Testis (tissue), 3 donors: Measurements from ENCODE around the gene PNKP. TPM values are rescaled to one million over a fixed set of nuclear protein-coding genes. Genes with fewer than 3 reads are reported as not detected.

Experiments
- DNase-seq: peaks from one replicate; pipeline ENCODE4 v3.0.0-alpha.2; 2019
- H3K27ac ChIP-seq, 2 donors: fragments of 200-600 bp; sonication (generic); one replicate each; pipeline ENCODE4 v1.5.1; 2019
- H3K27me3 ChIP-seq: fragments of 200-600 bp; sonication (generic); one replicate; pipeline ENCODE4 v1.5.1; 2019
- H3K36me3 ChIP-seq: fragments of 200-600 bp; sonication (generic); one replicate; pipeline ENCODE4 v1.5.1; 2017; ENCODE audit warnings: low read depth; ENCODE audit errors: missing control alignments
- H3K4me1 ChIP-seq: fragments of 200-600 bp; sonication (generic); one replicate; pipeline ENCODE4 v1.5.1; 2019
- H3K4me3 ChIP-seq, 2 donors: fragments of 200-600 bp; sonication (generic); one replicate each; pipeline ENCODE4 v1.5.1; 2017 to 2019
- H3K9me3 ChIP-seq: fragments of 200-600 bp; sonication (generic); one replicate; pipeline ENCODE4 v1.5.1; 2017
- POLR2A ChIP-seq: fragments of 450-650 bp; IDR thresholded peaks from one replicate; pipeline ENCODE4 v1.6.1; 2017; ENCODE audit warnings: antibody characterized with exemption, mild to moderate bottlenecking, moderate library complexity
- WGBS, 2 donors: methylation state at CpG; one replicate each; pipeline ENCODE4 v1.1.5; 2018; 5-methylcytosine and 5-hydroxymethylcytosine counted together
- intact Hi-C: fragments of 100-400 bp; cut with DNase I; formaldehyde crosslinking; loops from one replicate; pipeline ENCODE4 v1.15.1; 2023; ENCODE audit warnings: low total_unique reads
- polyA plus RNA-seq: library from polyadenylated mRNA; stranded (reverse); fragments of 350-450 nt; fragmentation: Illumina TruSeq; extraction: RNeasy Lipid Tissue Mini Kit (QIAGEN cat#74804); gene quantifications from one replicate; pipeline ENCODE4 v1.2.3, GENCODE V29; 2014; ENCODE audit warnings: low read depth, low replicate concordance; ENCODE audit not compliant: insufficient read depth
- total RNA-seq, 2 donors: library from RNA; depleted of rRNA; stranded (reverse); fragments of >200 nt; gene quantifications; one replicate each; pipeline ENCODE4 v1.2.3, GENCODE V29; 2016
- TF ChIP-seq, protein P1 (sequence below), 3 experiments: fragments of 450-650 bp in 2 of 3; fragments of 200-600 bp in 1 of 3; sonication (generic) in 1 of 3; IDR thresholded peaks; one replicate each; pipeline ENCODE4 v1.5.1; 2016 to 2019; ENCODE audit warnings: antibody characterized with exemption in 3 of 3, mild to moderate bottlenecking in 2 of 3, moderate library complexity in 1 of 3

The PNKP gene
- total and polyA plus RNA-seq, 3 donors from 2014 or later: 45.5 to 125 (median 110) TPM

DNA sequence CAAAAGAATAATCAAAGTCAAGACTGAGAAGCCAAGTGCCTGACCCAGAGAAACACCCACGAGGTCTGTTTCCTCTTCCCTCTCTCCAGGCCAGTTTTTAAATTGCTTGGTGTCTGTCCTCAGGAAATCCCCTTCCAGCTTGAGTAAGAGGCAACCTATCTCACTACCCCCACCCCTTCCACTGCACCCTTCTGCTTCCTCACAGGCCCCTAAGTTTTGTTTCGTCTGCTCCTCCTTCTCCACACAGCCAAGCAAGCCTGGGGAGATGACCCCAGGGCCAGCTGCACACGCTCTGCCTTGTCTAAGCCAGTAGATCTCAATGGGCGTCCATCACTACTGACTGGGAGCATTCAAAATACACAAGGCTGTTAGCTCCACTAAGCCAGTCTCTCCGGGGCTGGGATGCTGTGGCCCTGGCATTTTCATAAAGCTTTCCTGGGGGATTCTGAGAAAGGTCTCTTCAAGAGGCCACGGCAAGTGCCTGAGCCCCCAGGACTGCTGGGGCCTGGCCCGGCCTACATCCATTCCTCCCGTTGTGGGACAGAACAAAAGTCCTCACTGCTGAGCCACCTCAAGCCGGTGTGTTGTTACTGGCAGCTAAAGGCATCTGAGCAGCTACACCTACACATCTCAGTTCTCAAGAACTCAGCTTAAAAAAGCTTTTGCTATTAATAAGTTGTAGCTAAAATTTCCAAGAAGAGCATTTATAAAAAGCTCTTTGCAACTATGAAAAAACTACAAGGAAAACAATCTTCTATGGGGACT is 44.2 kb upstream of the PNKP start:
- Histone ChIP-seq H3K9me3 (no peaks in the 10 kb centered on the region), H3K4me3 (no peak overlapping the region), H3K36me3 (no peaks in the 10 kb centered on the region), H3K4me1 (peaks cover 30% of the 10 kb centered on the region), H3K27me3 (no peaks in the 10 kb centered on the region), H3K27ac (peak overlapping the region in 1 of 2 donors; percentile 44)
- 51 to 63% methylated on average over 9 of the region's 9 CpGs for WGBS, 2 donors
- intact Hi-C loops: no loop called here
- no peak for TF ChIP-seq POLR2A
- TF ChIP-seq, protein P1, sequence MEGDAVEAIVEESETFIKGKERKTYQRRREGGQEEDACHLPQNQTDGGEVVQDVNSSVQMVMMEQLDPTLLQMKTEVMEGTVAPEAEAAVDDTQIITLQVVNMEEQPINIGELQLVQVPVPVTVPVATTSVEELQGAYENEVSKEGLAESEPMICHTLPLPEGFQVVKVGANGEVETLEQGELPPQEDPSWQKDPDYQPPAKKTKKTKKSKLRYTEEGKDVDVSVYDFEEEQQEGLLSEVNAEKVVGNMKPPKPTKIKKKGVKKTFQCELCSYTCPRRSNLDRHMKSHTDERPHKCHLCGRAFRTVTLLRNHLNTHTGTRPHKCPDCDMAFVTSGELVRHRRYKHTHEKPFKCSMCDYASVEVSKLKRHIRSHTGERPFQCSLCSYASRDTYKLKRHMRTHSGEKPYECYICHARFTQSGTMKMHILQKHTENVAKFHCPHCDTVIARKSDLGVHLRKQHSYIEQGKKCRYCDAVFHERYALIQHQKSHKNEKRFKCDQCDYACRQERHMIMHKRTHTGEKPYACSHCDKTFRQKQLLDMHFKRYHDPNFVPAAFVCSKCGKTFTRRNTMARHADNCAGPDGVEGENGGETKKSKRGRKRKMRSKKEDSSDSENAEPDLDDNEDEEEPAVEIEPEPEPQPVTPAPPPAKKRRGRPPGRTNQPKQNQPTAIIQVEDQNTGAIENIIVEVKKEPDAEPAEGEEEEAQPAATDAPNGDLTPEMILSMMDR (IDR thresholded peaks at IDR 0.05): no peak
- DNase-seq: no peak

DNA sequence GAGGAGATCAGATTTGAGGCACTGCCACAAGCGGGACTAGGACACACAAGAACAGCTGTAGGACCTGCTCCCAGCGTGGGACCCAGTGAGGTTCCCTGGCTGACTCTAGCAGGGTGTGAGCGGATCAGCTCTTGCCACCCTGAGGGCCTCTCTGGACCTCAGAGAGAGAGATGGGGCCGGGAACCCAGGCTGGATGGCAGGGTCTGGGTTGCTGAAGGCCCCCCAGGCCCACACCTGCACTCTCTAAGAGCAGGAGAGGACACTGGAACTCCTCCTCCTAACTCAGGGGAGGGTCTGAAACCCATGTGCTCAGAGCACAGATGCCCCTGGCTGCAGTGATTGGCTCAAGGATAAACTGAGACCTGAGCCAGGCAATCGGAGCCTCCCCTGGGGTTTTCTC is 42.8 kb upstream of the PNKP start:
- H3K36me3 ChIP-seq: no peaks in the 10 kb centered on the region
- TF ChIP-seq, protein P1 (IDR thresholded peaks at IDR 0.05): no peak
- no peak for TF ChIP-seq POLR2A
- intact Hi-C loops: no loop called here
- H3K4me1 ChIP-seq: peaks cover 30% of the 10 kb centered on the region
- no peak overlapping the region for H3K27ac ChIP-seq
- H3K4me3 ChIP-seq: no peak overlapping the region
- no peaks in the 10 kb centered on the region for H3K27me3 ChIP-seq
- no peaks in the 10 kb centered on the region for H3K9me3 ChIP-seq
- WGBS, 2 donors: 80 to 90% methylated on average over 2 to 5 of the region's 5 CpGs
- DNase-seq: no peak

DNA sequence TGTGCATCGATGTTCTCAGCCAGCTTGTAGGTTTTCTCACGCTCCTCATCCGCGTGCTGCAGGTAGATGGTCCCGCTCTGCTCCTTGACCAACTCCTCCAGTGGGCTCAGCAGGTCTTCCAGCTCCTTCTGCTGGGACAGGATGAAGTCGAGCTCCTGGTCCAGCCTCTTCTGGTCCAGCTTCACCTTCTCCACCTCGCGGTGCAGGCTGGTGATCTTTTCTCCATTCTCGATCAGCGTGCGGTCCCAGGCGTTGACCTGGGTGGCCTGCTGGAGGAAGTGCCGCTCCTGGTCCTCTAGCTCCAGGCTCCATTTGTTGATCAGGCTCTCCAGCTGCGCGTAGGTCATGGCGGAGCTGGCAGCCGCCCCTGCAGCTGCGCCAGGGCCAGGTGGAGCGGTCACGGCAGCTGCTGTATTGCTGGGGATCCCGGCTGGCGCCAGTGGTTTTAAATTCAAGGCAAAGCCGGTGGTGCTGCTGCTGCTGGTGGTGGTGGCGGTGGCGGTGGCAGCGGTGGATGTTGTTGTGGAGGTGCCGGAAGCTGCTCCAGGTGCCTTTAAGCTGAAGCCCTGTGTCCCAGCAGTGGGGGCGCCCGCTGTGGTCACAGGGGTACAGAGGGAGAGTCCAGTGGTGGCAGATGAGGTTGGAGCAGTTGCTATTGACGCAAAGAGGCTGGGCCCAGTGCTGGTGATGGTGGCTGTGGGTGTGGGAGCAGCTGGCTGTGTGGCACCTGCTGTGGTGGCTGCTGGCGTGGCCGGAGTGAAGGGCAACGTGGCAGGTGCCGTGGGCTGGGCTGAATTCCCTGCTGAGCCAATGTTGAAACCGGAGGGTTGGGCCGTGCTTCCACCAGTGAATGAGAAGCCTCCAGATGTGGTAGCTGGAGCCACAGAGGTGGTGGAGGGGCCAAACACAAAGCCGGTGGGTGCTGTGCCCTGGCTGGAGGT is 41.4 kb upstream of the PNKP start:
- no peak for DNase-seq
- H3K27me3 ChIP-seq: no peaks in the 10 kb centered on the region
- H3K27ac ChIP-seq: no peak overlapping the region
- H3K4me1 ChIP-seq: peaks cover 30% of the 10 kb centered on the region
- no peaks in the 10 kb centered on the region for H3K9me3 ChIP-seq
- no peaks in the 10 kb centered on the region for H3K36me3 ChIP-seq
- TF ChIP-seq, protein P1 (IDR thresholded peaks at IDR 0.05): no peak
- no peak for TF ChIP-seq POLR2A
- WGBS, 2 donors: 95% methylated on average over 22 to 37 of the region's 37 CpGs
- intact Hi-C loops: no loop called here
- H3K4me3 ChIP-seq: no peak overlapping the region

DNA sequence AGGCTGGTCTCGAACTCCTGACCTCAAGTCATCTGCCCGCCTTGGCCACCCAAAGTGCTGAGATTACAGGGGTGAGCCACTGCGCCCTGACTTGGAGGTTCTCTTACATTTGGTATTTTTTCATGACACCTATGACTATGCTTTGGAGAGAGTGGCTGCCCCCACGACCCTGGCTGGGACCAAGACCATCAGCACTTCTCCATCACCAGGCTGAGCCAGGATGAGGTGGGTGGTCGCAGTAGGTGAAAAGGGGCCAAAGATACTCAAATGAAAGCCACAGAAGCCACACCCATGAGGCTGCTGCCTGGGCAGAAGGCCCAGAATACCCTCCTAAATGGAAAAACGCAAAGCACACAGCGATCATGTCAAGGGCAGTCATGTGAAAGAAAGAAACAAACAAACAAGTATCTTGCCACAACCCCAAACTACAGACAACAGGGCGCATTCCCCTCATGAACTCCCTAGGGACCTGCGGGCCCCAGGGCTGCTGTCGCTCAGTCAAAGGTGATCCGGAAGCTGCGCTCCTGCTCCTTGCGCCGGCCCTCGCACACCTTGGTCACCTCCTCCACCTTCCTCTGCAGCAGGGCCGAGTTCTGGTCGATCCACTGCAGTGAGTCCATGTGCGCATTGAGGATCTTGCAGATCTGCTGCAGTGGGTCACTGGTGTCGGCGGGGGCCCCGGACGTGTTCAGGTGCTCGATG is 40.5 kb upstream of the PNKP start:
- intact Hi-C loops: no loop called here
- no peaks in the 10 kb centered on the region for H3K9me3 ChIP-seq
- H3K27me3 ChIP-seq: no peaks in the 10 kb centered on the region
- WGBS, 2 donors: 80 to 88% methylated on average over 11 to 23 of the region's 23 CpGs
- H3K4me3 ChIP-seq: no peak overlapping the region
- no peak for DNase-seq
- no peak for TF ChIP-seq POLR2A
- TF ChIP-seq, protein P1 (IDR thresholded peaks at IDR 0.05): no peak
- no peak overlapping the region for H3K27ac ChIP-seq
- H3K36me3 ChIP-seq: no peaks in the 10 kb centered on the region
- peaks cover 21% of the 10 kb centered on the region for H3K4me1 ChIP-seq
